NCI-H128 (cell line): Measurements from ENCODE around the gene ZNF254.
"Not testable (repeated sequence)": the region's sequence is repeated elsewhere in the genome, so short reads cannot be mapped to it uniquely, and the experiment has no call there.

Experiments used
- DNase-seq: peaks from one replicate; lab custom pipeline; 2025; ENCODE audit not compliant: unreplicated experiment; lab: John Stamatoyannopoulos, UW

The ZNF254 gene

GRCh38 chr19:24086974-24087595 lies at the start of gene ZNF254:
Gene ZNF254 (plus strand): TSS chr19:24087187. CDS start chr19:24087308, 121 bp downstream.
- peak; percentile 76 for DNase-seq

GRCh38 chr19:24040621-24041020 lies 46.4 kb upstream of the ZNF254 start:
- no peak for DNase-seq

DNA sequence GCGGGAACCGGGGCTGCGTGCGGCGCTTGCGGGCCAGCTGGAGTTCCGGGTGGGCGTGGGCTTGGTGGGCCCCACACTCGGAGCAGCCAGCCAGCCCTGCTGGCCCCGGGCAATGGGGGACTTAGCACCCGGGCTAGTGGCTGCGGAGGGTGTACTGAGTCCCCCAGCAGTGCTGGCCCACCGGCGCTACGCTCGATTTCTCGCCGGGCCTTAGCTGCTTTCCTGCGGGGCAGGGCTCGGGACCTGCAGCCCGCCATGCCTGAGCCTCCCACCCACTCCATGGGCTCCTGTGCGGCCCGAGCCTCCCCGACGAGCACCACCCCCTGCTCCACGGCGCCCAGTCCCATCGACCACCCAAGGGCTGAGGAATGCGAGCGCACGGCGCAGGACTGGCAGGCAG lies 45.7 kb upstream of the ZNF254 start:
- DNase-seq = not testable (repeated sequence)

GRCh38 chr19:24046550-24046949 lies 40.4 kb upstream of the ZNF254 start:
- DNase-seq = no peak

DNA sequence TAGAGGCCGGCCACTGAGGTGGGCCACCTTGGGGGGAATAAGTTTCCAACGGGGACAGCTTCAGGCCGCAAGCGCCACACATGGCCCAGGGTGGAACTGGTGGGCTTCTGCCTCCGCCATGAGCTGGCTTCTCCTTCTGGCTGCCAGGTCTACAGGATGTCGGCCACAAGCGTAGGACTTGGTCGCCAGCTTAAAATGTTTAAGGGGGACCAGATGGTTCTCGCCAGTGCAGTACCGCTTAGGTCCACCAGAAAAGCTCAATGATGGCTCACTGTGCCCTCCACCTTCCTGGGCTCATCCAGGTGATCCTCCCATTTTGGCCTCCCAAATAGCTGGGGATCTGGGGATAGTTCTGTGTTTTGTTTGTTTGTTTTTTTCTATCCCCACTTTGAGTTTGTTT lies 38.7 kb upstream of the ZNF254 start:
- no peak for DNase-seq

- DNase-seq = no peak
Observed at GRCh38 chr19:24049537-24049936, 37.5 kb upstream of the ZNF254 start.

DNA sequence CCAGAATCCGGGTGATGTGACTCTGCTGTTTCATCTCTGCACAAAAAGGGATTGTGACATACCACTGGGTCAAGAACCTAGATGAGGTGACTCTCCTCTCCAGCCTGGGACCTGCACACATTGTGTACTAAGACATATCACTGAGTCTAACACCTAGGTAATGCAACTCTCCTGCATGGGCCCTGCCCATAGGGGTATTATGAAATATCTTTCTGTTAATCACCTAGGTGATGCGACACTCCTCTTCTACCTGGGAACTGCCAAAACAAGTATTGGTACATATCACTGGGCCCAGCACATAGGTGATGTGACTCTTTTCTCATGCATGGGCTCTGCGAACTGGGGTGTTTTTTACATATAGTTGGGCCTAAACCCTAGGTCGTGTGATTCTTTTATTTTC lies 35.5 kb upstream of the ZNF254 start:
- no peak for DNase-seq

DNA sequence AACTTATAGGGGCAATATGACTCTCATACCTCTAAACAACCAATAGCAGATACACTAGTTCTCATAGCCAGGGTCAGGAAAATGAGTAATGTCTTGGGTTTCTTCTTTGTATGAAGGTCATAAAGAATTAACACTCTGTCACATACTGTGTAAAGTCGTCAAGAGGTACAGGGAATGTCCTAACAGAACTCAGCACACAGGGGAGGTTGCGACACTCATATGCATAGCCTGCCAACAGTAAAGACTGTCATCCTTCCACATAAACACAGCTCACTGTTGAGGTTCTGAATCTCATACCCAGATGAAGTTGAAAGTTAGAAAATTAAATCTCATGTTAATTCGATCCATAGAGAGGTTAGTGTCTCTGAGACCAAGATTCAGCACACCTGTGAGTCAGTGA lies 34.2 kb upstream of the ZNF254 start:
- no peak for DNase-seq

GRCh38 chr19:24053601-24054000 lies 33.4 kb upstream of the ZNF254 start:
- no peak for DNase-seq

DNA sequence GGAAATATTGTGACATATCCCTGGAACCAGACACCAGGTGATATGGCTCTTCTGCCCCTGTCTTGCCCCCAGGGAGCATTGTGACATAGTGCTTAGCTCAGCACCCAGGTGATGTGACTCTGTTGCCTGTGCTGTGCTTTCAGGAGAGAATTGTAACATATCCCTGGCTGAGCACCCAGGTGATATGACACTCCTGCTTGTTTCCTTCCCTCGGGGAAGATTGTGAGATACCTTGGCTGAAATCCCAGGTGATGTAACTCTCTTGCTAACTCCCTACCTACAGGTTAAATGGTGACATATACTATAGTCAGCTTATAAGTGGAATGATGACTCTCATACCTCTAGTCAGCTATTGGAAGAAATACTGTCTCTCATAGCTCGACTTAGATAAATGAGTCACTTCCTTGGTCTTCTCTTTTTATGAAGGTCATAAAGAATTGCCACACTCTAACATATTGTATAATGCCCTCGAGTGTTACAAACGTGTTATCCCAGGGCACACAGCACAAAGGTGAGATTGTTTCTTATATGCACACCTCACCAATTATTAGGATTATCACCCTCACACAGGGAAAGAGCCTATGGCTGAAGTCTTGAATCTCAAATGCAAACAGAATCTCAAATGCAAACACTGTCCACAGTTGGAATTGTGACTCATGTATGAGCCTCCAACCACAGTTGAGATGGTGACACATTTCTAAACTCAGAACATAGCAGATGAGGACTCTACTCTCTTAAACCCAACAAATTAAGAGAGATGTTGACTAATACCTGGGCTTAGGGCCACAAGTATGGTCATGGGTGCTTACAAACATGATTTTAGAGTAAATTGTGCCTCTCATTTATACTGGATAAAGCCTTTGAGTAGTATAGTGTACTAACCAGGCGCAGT lies 32.7 kb upstream of the ZNF254 start:
- DNase-seq = no peak

DNA sequence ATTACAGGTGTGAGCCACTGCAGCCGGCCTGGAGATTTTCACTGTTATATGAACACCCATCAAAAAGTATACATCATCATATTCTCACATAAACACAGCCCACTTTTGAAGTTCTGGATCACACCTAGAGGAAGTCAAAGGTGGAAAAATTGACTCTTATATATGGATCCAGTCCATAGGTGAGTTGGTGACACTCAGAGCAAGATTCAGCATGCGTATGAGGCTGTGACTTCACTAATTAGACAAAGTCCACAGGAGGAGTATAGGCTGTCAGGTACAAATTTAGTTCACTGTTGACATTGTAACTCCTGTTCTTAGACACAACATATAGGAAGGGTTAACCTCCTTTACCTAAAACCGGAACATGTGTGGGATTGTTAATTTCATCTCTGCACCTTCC lies 31.4 kb upstream of the ZNF254 start:
- DNase-seq = no peak

DNA sequence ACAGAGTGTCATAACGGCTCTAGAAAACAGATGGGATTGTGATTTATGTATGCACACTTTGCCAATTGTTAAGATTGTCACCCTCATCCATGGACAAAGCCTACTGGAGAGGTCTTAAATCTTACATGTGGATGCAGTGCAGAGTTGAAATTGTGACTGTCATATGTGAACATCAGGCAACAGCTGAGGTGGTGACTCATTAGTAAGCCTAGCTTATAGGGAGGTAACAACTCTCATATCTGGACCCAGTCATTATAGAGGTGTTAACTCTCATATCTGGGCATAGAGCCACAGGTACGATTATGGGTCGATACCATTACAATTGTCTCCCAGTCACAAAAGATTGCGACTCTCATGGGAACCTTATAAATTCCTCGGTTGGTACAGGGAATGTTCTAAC lies 29.8 kb upstream of the ZNF254 start:
- no peak for DNase-seq

DNA sequence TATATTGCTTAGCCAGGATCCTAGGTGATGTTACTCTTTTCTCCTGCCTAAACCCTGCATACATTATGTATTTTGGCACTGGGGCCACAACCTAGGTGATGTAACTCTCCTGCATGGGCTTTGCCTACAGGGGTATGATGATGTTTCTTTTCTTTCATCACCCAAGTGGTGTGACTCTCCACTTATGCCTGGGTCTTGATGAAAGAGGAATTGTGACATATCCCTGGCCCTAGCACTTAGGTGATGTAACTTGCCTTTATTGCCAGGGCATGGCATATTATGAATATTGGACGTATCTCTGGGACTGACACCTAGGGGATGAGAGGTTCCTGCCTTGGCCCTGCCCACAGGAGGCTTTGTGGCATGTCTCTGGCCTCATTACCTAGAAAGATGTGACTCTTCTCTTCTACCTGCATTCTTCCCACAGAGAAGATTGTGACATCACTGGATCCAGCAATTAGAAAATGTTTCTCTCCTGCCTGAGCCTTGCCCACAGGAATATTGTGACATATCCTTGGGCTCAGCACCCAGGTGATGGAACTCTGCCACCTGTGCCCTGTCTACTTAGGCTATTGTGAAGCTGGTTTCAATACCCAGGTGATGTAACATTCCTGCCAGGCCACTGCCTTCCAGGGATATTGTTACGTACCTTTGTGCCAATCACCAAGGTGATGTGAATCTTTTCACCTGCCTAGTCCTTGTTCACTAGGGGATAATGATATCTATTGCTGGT lies 27.3 kb upstream of the ZNF254 start:
- no peak for DNase-seq

- no peak for DNase-seq
Observed at GRCh38 chr19:24060687-24061356, 26.2 kb upstream of the ZNF254 start.

DNA sequence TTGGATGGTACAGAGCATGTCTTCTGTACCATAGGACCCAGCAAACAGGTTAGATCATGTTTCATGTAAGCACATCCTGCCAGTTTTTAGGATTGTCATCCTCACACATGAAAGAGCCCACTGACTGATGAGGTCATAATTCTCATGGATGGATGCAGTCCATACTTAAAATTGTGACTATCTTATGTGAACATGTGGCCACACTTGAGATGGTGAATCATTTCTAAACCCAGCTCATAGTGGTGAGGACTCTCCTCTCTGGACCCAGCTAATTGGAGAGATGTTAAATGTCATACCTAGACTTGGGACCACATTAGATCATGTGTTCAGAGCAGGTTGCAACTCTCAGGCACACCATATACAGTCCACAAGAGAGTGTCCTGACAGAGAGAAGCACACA lies 24.8 kb upstream of the ZNF254 start:
- no peak for DNase-seq

- no peak for DNase-seq
Observed at GRCh38 chr19:24063295-24063694, 23.7 kb upstream of the ZNF254 start.

DNA sequence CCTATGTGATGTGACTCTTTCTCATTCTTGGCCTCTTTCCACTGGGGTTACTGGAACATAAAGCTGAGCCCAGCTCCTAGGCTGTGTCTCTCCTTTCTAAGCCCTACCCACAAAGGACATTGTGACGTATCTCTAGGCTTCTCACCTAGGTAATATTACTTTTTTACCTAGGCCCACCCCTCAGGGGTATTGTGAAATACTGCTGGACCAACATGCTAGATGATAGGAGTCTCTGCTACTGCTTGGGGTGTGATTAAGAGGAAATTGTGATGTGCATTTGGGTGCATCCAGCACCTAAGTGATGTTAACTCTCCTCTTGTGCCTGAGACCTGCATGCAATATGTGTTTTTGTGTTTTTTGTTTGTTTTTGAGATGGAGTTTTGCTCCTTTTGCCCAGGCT lies 22.8 kb upstream of the ZNF254 start:
- no peak for DNase-seq

GRCh38 chr19:24065243-24065642 lies 21.7 kb upstream of the ZNF254 start:
- DNase-seq = no peak

DNA sequence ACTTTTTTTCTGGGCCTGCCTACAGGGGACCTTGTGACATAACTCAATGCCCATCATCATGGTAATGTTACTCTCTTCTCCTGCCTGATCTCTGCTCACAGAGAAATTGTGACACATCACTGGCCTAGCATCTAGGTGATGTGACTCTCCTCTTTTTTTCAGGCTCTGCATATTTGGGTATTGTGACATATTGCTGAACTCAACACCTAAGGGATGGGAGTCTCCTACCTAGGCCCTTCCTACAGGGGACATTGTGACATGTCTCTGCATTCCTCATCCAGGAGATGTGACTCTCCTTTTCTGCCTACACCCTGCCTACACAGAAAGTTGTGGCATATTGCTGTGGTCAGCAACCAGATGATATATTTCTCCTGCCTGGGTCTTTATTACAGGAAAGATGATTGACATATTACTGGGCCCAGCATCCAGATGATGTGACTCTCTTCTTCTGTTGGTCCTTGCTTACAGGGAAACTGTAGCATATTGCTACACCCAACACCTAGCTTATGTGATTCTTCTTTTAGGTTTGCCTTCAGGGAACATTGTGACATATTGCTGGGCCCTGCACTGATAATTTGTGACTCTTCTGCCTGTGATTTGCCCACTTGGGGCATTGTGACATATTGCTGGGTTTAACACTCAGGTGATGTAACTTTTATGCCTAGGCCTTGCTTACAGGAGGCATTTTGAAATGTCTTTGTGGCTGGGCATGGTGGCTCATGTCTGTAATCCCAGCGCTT lies 21.0 kb upstream of the ZNF254 start:
- DNase-seq = no peak

DNA sequence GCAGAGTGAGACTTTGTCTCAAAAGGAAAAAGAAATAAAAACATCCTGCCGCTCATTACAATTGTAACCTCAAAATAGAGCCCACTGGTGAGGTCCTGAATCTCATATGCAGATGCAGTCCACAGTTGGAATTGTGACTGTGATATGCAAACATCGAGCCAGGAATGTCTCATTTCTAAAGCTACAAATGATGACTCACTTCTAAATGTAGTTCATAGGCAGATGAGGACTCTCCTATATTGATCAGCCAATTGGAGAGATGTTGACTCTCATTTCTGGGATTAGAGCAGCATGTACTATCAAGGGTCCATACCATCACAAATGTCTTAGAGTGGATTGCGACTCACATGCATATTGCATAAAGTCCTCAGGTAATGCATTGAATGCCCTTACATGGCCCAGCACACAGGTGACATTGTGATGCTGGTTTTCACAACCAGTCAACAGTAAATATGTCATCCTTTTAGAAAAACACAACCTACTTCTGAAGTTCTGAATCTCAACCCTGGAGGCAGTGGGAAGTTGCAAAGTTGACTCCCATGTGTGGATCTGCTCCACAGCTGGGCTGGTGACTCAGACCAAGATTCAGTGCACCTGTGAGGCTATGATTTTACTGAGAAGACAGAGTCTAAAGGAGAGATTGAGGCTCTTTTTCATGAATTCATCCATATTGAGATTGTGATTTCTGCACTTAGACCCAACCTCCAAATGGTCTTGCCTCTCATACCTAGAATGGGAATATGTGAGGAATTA lies 16.9 kb upstream of the ZNF254 start:
- DNase-seq = no peak
